Cardiac fibroblast (primary cell): ENCODE measurements around the gene CXXC5.
A peak's percentile ranks its signal among the peaks of the same experiment; 100 is the strongest.

Source experiments
- DNase-seq, 2 donors: peaks; one replicate each; pipeline versions ENCODE4 v3.0.0 to v3.0.0-alpha.2; 2010; ENCODE audit warnings: low read depth in 2 of 2
- H3K4me3 ChIP-seq, 2 donors: replicated peaks in 1 of 2; 1 replicate in 1 of 2; 2 replicates in 1 of 2; pipeline ENCODE4 v1.5.1; 2011; ENCODE audit warnings: low read depth in 2 of 2, low read length in 2 of 2, mild to moderate bottlenecking in 2 of 2, moderate library complexity in 1 of 2
- CTCF ChIP-seq: IDR thresholded peaks from one replicate; pipeline ENCODE4 v1.5.1; 2011; ENCODE audit warnings: low read depth, mild to moderate bottlenecking, low read length, inconsistent platforms

Gene CXXC5

GRCh38 chr5:139651853-139652787 lies 4.0 kb downstream of the CXXC5 start:
- TF ChIP-seq CTCF: no peak
- peak; percentile 76 to 90 for DNase-seq
- H3K4me3 ChIP-seq: peak overlapping the region in 1 of 2 donors; percentile 9

GRCh38 chr5:139652788-139653241 lies 4.7 kb downstream of the CXXC5 start:
- DNase-seq: peak in 1 of 2 donors; percentile 18
- H3K4me3 ChIP-seq: no peak overlapping the region
- TF ChIP-seq CTCF: peak; percentile 1

- DNase-seq: no peak
- H3K4me3 ChIP-seq: no peak overlapping the region
- TF ChIP-seq CTCF: no peak
These were observed 5.5 kb downstream of the CXXC5 start for GRCh38 chr5:139653616-139654015.

- DNase-seq: no peak
- TF ChIP-seq CTCF: no peak
- no peak overlapping the region for H3K4me3 ChIP-seq
These were observed 6.3 kb downstream of the CXXC5 start for GRCh38 chr5:139654464-139654863.

GRCh38 chr5:139654871-139655491 lies 6.8 kb downstream of the CXXC5 start:
- no peak for DNase-seq
- no peak for TF ChIP-seq CTCF
- no peak overlapping the region for H3K4me3 ChIP-seq

GRCh38 chr5:139655727-139656271 lies 7.7 kb downstream of the CXXC5 start:
- H3K4me3 ChIP-seq: no peak overlapping the region
- DNase-seq: peak; percentile 21 to 63
- TF ChIP-seq CTCF: no peak
